ENCODE data around the gene ADTRP. TPM values are rescaled to one million over a fixed set of nuclear protein-coding genes. Genes with fewer than 3 reads are reported as not detected.
"Not testable (repeated sequence)": the region's sequence is repeated elsewhere in the genome, so short reads cannot be mapped to it uniquely, and the experiment has no call there.

Gene ADTRP
- total RNA-seq, 2 experiments from 2014 or later, result 24.1 to 26.1 TPM

GRCh38 chr6:11700118-11700718 lies 78.4 kb downstream of the ADTRP start:
- no peaks in the 10 kb centered on the region for H3K9me3 Mint-ChIP-seq
- no peak for DNase-seq
- intact Hi-C loops (cut with micrococcal nuclease), result loop anchor here (1.0 kb wide), 1 partner anchor 589 kb away; no protein-coding TSS in a partner anchor
- POLR2A ChIA-PET, result no interaction called here
- H3K27ac Mint-ChIP-seq, result no peak overlapping the region
- no peaks in the 10 kb centered on the region for H3K27me3 Mint-ChIP-seq
- H3K36me3 Mint-ChIP-seq, result no peaks in the 10 kb centered on the region
- no peak overlapping the region for H3K4me3 Mint-ChIP-seq
- CTCF ChIA-PET, result interaction anchor here (0.6 to 1.5 kb wide), 9 partner anchors 10 to 905 kb away, joined by 3 to 8 read pairs (median 3); partner anchors contain the start of gene EDN1
- peaks cover 10% of the 10 kb centered on the region for H3K4me1 Mint-ChIP-seq (ENCODE audit: low read depth)

- H3K9me3 Mint-ChIP-seq, result no peaks in the 10 kb centered on the region
- ChIA-PET CTCF (interaction anchor here (0.6 to 1.5 kb wide), 8 partner anchors 10 to 905 kb away, joined by 3 to 8 read pairs (median 3); partner anchors contain the start of gene EDN1), POLR2A (interaction anchor here (0.6 kb wide), 1 partner anchor 166 kb away, joined by 4 read pairs; no protein-coding TSS in a partner anchor)
- no peaks in the 10 kb centered on the region for H3K36me3 Mint-ChIP-seq
- H3K4me1 Mint-ChIP-seq (ENCODE audit: low read depth), result peaks cover 6% of the 10 kb centered on the region
- H3K27ac Mint-ChIP-seq, result no peak overlapping the region
- H3K4me3 Mint-ChIP-seq, result no peak overlapping the region
- intact Hi-C loops (cut with micrococcal nuclease), result no loop called here
- no peaks in the 10 kb centered on the region for H3K27me3 Mint-ChIP-seq
- DNase-seq, result no peak
Measured at GRCh38 chr6:11699576-11699975, 79.0 kb downstream of the ADTRP start.

GRCh38 chr6:11692451-11693376 lies 85.9 kb downstream of the ADTRP start:
- POLR2A ChIA-PET, result no interaction called here
- intact Hi-C loops (cut with micrococcal nuclease), result no loop called here
- DNase-seq, result peak; percentile 24

GRCh38 chr6:11689847-11690246 lies 88.8 kb downstream of the ADTRP start:
- Mint-ChIP-seq H3K9me3 (no peaks in the 10 kb centered on the region), H3K4me1 (ENCODE audit: low read depth) (peaks cover 18% of the 10 kb centered on the region), H3K36me3 (no peaks in the 10 kb centered on the region), H3K27ac (no peak overlapping the region), H3K27me3 (peaks cover 4% of the 10 kb centered on the region), H3K4me3 (no peak overlapping the region)
- ChIA-PET CTCF (no interaction called here), POLR2A (no interaction called here)
- intact Hi-C loops (cut with micrococcal nuclease), result no loop called here
- no peak for DNase-seq

More at GRCh38 chr6:11692451-11693376, 85.9 kb downstream of the ADTRP start:
- H3K4me3 Mint-ChIP-seq, result no peak overlapping the region
- H3K36me3 Mint-ChIP-seq, result no peaks in the 10 kb centered on the region
- H3K4me1 Mint-ChIP-seq (ENCODE audit: low read depth), result peaks cover 18% of the 10 kb centered on the region
- CTCF ChIA-PET, result no interaction called here
- no peaks in the 10 kb centered on the region for H3K9me3 Mint-ChIP-seq
- peaks cover 1% of the 10 kb centered on the region for H3K27me3 Mint-ChIP-seq
- no peak overlapping the region for H3K27ac Mint-ChIP-seq

GRCh38 chr6:11689400-11689799 lies 89.2 kb downstream of the ADTRP start:
- H3K27ac Mint-ChIP-seq; intact Hi-C loops (cut with micrococcal nuclease); DNase-seq; H3K9me3 Mint-ChIP-seq; H3K27me3 Mint-ChIP-seq; H3K36me3 Mint-ChIP-seq; CTCF ChIA-PET; POLR2A ChIA-PET; H3K4me3 Mint-ChIP-seq: not testable (repeated sequence)
- H3K4me1 Mint-ChIP-seq (ENCODE audit: low read depth), result peaks cover 18% of the 10 kb centered on the region

DNA sequence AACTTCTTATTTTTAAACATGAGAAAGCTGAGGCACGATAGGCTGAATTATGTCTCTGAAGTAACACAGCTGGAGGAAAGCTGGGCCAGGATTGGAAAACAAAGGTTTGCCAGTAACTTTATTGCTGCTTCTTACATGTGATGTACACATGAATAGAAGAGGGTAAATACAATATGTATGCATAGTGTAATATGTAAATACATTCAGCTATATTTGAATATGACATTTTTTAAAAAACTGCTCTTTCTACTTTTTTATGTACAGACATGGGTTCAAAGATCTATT lies 90.2 kb downstream of the ADTRP start:
- Mint-ChIP-seq H3K4me3 (no peak overlapping the region), H3K9me3 (no peaks in the 10 kb centered on the region), H3K27ac (no peak overlapping the region), H3K27me3 (peaks cover 4% of the 10 kb centered on the region), H3K4me1 (ENCODE audit: low read depth) (peaks cover 15% of the 10 kb centered on the region), H3K36me3 (no peaks in the 10 kb centered on the region)
- ChIA-PET CTCF (interaction anchor here (1.1 kb wide), 1 partner anchor 11 kb away, joined by 3 read pairs; no protein-coding TSS in a partner anchor), POLR2A (no interaction called here)
- intact Hi-C loops (cut with micrococcal nuclease), result no loop called here
- DNase-seq, result no peak

GRCh38 chr6:11685481-11686093 lies 93.0 kb downstream of the ADTRP start:
- no peak for DNase-seq
- Mint-ChIP-seq H3K4me1 (ENCODE audit: low read depth) (peaks cover 5% of the 10 kb centered on the region), H3K27ac (no peak overlapping the region), H3K27me3 (peaks cover 8% of the 10 kb centered on the region), H3K4me3 (no peak overlapping the region), H3K36me3 (peaks cover 1% of the 10 kb centered on the region), H3K9me3 (peaks cover 5% of the 10 kb centered on the region)
- POLR2A ChIA-PET, result no interaction called here
- CTCF ChIA-PET, result interaction anchor here (0.6 kb wide), 1 partner anchor 1584 kb away, joined by 4 read pairs; no protein-coding TSS in a partner anchor
- intact Hi-C loops (cut with micrococcal nuclease), result no loop called here

DNA sequence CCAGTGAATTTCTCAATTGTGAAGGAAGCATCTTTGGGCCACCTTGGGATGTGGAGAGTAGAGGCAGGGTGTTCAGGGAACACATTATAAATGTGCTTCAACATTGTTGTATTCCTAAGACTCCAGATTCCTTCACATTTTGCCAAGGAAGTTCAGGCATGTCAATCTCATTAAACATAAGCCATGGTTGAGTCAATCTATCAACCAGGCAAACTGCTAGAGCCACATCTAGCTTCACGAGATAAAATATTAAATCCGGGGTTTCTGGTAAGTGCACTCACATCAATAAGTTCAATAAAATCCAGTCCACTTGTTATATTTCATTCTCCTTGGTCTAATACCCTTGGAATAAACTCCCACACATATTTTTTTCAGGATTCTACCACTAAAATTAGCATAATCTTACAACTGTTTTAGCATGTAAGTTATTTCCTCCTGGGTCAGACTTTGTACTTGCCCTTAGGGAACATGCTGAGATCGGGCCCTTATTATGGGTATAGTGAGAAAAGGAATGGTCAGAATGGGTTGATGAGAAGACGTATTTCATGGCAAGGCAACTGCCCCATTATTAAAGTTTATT lies 93.6 kb downstream of the ADTRP start:
- intact Hi-C loops (cut with micrococcal nuclease), result no loop called here
- DNase-seq, result no peak
- Mint-ChIP-seq H3K4me1 (ENCODE audit: low read depth) (peaks cover 5% of the 10 kb centered on the region), H3K27me3 (peaks cover 8% of the 10 kb centered on the region), H3K4me3 (no peak overlapping the region), H3K9me3 (peaks cover 9% of the 10 kb centered on the region), H3K36me3 (peaks cover 4% of the 10 kb centered on the region), H3K27ac (no peak overlapping the region)
- ChIA-PET CTCF (interaction anchor here (0.6 kb wide), 1 partner anchor 1585 kb away, joined by 4 read pairs; no protein-coding TSS in a partner anchor), POLR2A (no interaction called here)

DNA sequence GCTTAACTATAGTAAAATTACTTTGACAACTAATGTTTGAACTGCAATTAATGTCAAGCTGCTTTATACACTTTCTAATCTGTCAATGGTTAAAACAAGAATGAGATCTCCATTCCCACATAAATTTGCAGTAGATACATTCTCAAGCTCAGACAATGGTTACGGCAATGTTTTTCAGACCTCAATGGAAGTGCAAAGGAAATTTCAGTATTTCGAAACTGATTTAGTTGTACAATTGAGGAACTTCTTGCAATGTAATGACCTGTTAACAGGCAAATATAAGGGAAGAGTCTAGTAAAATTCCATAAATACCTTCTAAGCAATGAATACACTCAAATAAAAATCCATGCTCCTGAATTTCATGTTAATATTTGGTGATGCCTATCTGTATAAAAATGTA lies 94.7 kb downstream of the ADTRP start:
- peaks cover 8% of the 10 kb centered on the region for H3K27me3 Mint-ChIP-seq
- CTCF ChIA-PET, result no interaction called here

GRCh38 chr6:11682561-11682975 lies 96.0 kb downstream of the ADTRP start:
- Mint-ChIP-seq H3K4me3 (no peak overlapping the region), H3K27me3 (peaks cover 7% of the 10 kb centered on the region), H3K9me3 (peaks cover 14% of the 10 kb centered on the region), H3K4me1 (ENCODE audit: low read depth) (no peaks in the 10 kb centered on the region), H3K36me3 (peaks cover 4% of the 10 kb centered on the region), H3K27ac (no peak overlapping the region)
- POLR2A ChIA-PET, result no interaction called here
- CTCF ChIA-PET, result no interaction called here
- intact Hi-C loops (cut with micrococcal nuclease), result no loop called here
- no peak for DNase-seq

More for the DNA sequence above, 94.7 kb downstream of the ADTRP start:
- H3K36me3 Mint-ChIP-seq, result peaks cover 4% of the 10 kb centered on the region
- intact Hi-C loops (cut with micrococcal nuclease), result no loop called here
- no peak overlapping the region for H3K27ac Mint-ChIP-seq
- DNase-seq, result no peak
- no peak overlapping the region for H3K4me3 Mint-ChIP-seq
- POLR2A ChIA-PET, result no interaction called here
- H3K4me1 Mint-ChIP-seq (ENCODE audit: low read depth), result no peaks in the 10 kb centered on the region
- peaks cover 14% of the 10 kb centered on the region for H3K9me3 Mint-ChIP-seq

GRCh38 chr6:11681770-11682169 lies 96.8 kb downstream of the ADTRP start:
- ChIA-PET CTCF (no interaction called here), POLR2A (interaction anchor here (0.6 kb wide), 1 partner anchor 628 kb away, joined by 3 read pairs; no protein-coding TSS in a partner anchor)
- peaks cover 14% of the 10 kb centered on the region for H3K9me3 Mint-ChIP-seq
- H3K27ac Mint-ChIP-seq, result no peak overlapping the region
- no peak for DNase-seq
- H3K4me3 Mint-ChIP-seq, result no peak overlapping the region
- H3K27me3 Mint-ChIP-seq, result peaks cover 7% of the 10 kb centered on the region
- intact Hi-C loops (cut with micrococcal nuclease), result no loop called here
- H3K4me1 Mint-ChIP-seq (ENCODE audit: low read depth), result no peaks in the 10 kb centered on the region
- peaks cover 4% of the 10 kb centered on the region for H3K36me3 Mint-ChIP-seq

GRCh38 chr6:11681357-11681756 lies 97.2 kb downstream of the ADTRP start:
- intact Hi-C loops (cut with micrococcal nuclease), result no loop called here
- Mint-ChIP-seq H3K36me3 (peaks cover 4% of the 10 kb centered on the region), H3K27ac (no peak overlapping the region), H3K9me3 (peaks cover 14% of the 10 kb centered on the region), H3K27me3 (peaks cover 7% of the 10 kb centered on the region), H3K4me3 (no peak overlapping the region), H3K4me1 (ENCODE audit: low read depth) (no peaks in the 10 kb centered on the region)
- ChIA-PET POLR2A (interaction anchor here (0.6 kb wide), 1 partner anchor 628 kb away, joined by 3 read pairs; no protein-coding TSS in a partner anchor), CTCF (no interaction called here)
- DNase-seq, result no peak

Measured in activated CD4-positive, alpha-beta memory T cell treated with anti-CD3 and anti-CD28 coated beads for 36 hours (primary cell).